Mucosa of rectum (tissue), 2 donors: Measurements from ENCODE around the gene PLXNA2.

ENCODE experiments used
- H3K27ac ChIP-seq, 2 donors: one replicate each; pipeline ENCODE4 v1.7.0; 2013; ENCODE audit warnings: inconsistent platforms in 2 of 2, low read depth in 2 of 2, low read length in 2 of 2
- H3K27me3 ChIP-seq, 2 donors: one replicate each; pipeline ENCODE4 v1.7.0; 2013; ENCODE audit warnings: low read length in 2 of 2; ENCODE audit not compliant: control insufficient read depth in 2 of 2, insufficient read depth in 2 of 2
- H3K36me3 ChIP-seq, 2 donors: one replicate each; pipeline ENCODE4 v1.7.0; 2013; ENCODE audit warnings: low read length in 2 of 2; ENCODE audit not compliant: control insufficient read depth in 2 of 2, insufficient read depth in 2 of 2
- H3K4me1 ChIP-seq, 2 donors: one replicate each; pipeline ENCODE4 v1.7.0; 2013; ENCODE audit warnings: low read length in 2 of 2, mild to moderate bottlenecking in 1 of 2; ENCODE audit not compliant: control insufficient read depth in 2 of 2, insufficient read depth in 2 of 2
- H3K4me3 ChIP-seq, 2 donors: one replicate each; pipeline ENCODE4 v1.7.0; 2013; ENCODE audit warnings: low read length in 2 of 2
- H3K9ac ChIP-seq, 2 donors: one replicate each; pipeline ENCODE4 v1.7.0; 2013; ENCODE audit warnings: low read length in 2 of 2, low read depth in 1 of 2, mild to moderate bottlenecking in 1 of 2
- H3K9me3 ChIP-seq, 2 donors: one replicate each; pipeline ENCODE4 v1.7.0; 2013; ENCODE audit warnings: low read length in 2 of 2; ENCODE audit not compliant: control insufficient read depth in 2 of 2
- donor health status: healthy.
- donor health status: Normal muscosa, but diverticular disease.

Gene PLXNA2

GRCh38 chr1:208200116-208200515, 44.1 kb downstream of the PLXNA2 start:
- Histone ChIP-seq H3K4me1 (peaks cover 40 to 44% of the 10 kb centered on the region in 2 donors), H3K4me3 (no peak overlapping the region), H3K36me3 (peaks cover 13 to 17% of the 10 kb centered on the region in 2 donors), H3K27ac (no peak overlapping the region), H3K9me3 (no peaks in the 10 kb centered on the region), H3K9ac (no peak overlapping the region), H3K27me3 (no peaks in the 10 kb centered on the region)

- H3K9me3 ChIP-seq: no peaks in the 10 kb centered on the region
- H3K4me1 ChIP-seq: peaks cover 23 to 25% of the 10 kb centered on the region in 2 donors
- no peaks in the 10 kb centered on the region for H3K27me3 ChIP-seq
- no peak overlapping the region for H3K9ac ChIP-seq
- no peak overlapping the region for H3K27ac ChIP-seq
- no peak overlapping the region for H3K4me3 ChIP-seq
- peaks cover 16 to 17% of the 10 kb centered on the region in 2 donors for H3K36me3 ChIP-seq
Observed at GRCh38 chr1:208198236-208198635, 45.9 kb downstream of the PLXNA2 start.

- no peak overlapping the region for H3K4me3 ChIP-seq
- H3K4me1 ChIP-seq: no peaks in the 10 kb centered on the region
- H3K36me3 ChIP-seq: peaks cover 23 to 33% of the 10 kb centered on the region in 2 donors
- no peak overlapping the region for H3K27ac ChIP-seq
- H3K9me3 ChIP-seq: no peaks in the 10 kb centered on the region
- no peaks in the 10 kb centered on the region for H3K27me3 ChIP-seq
- no peak overlapping the region for H3K9ac ChIP-seq
Observed at GRCh38 chr1:208194944-208195343, 49.2 kb downstream of the PLXNA2 start.

- H3K9ac ChIP-seq: no peak overlapping the region
- peaks cover 18 to 27% of the 10 kb centered on the region in 2 donors for H3K36me3 ChIP-seq
- no peak overlapping the region for H3K4me3 ChIP-seq
- no peaks in the 10 kb centered on the region for H3K27me3 ChIP-seq
- no peak overlapping the region for H3K27ac ChIP-seq
- H3K9me3 ChIP-seq: no peaks in the 10 kb centered on the region
- no peaks in the 10 kb centered on the region for H3K4me1 ChIP-seq
Observed at GRCh38 chr1:208192995-208193394, 51.2 kb downstream of the PLXNA2 start.

GRCh38 chr1:208190784-208191183, 53.4 kb downstream of the PLXNA2 start:
- Histone ChIP-seq H3K9ac (no peak overlapping the region), H3K27ac (no peak overlapping the region), H3K36me3 (peaks cover 6 to 20% of the 10 kb centered on the region in 2 donors), H3K27me3 (no peaks in the 10 kb centered on the region), H3K9me3 (no peaks in the 10 kb centered on the region), H3K4me1 (peaks cover 0 to 2% of the 10 kb centered on the region in 2 donors), H3K4me3 (no peak overlapping the region)

- Histone ChIP-seq H3K36me3 (peaks cover 6 to 20% of the 10 kb centered on the region in 2 donors), H3K9ac (no peak overlapping the region), H3K9me3 (no peaks in the 10 kb centered on the region), H3K4me3 (no peak overlapping the region), H3K4me1 (peaks cover 4 to 10% of the 10 kb centered on the region in 2 donors), H3K27me3 (no peaks in the 10 kb centered on the region), H3K27ac (no peak overlapping the region)
Observed at GRCh38 chr1:208189716-208190115, 54.5 kb downstream of the PLXNA2 start.

- no peak overlapping the region for H3K27ac ChIP-seq
- H3K4me1 ChIP-seq: peaks cover 9 to 16% of the 10 kb centered on the region in 2 donors
- no peak overlapping the region for H3K9ac ChIP-seq
- H3K27me3 ChIP-seq: no peaks in the 10 kb centered on the region
- H3K4me3 ChIP-seq: no peak overlapping the region
- no peaks in the 10 kb centered on the region for H3K9me3 ChIP-seq
- peaks cover 6 to 19% of the 10 kb centered on the region in 2 donors for H3K36me3 ChIP-seq
Observed at GRCh38 chr1:208189183-208189582, 55.0 kb downstream of the PLXNA2 start.

GRCh38 chr1:208188607-208189006, 55.6 kb downstream of the PLXNA2 start:
- H3K27me3 ChIP-seq: no peaks in the 10 kb centered on the region
- H3K27ac ChIP-seq: no peak overlapping the region
- H3K36me3 ChIP-seq: peaks cover 6 to 16% of the 10 kb centered on the region in 2 donors
- peaks cover 15 to 19% of the 10 kb centered on the region in 2 donors for H3K4me1 ChIP-seq
- no peak overlapping the region for H3K4me3 ChIP-seq
- H3K9ac ChIP-seq: no peak overlapping the region
- H3K9me3 ChIP-seq: no peaks in the 10 kb centered on the region

GRCh38 chr1:208187499-208188041, 56.6 kb downstream of the PLXNA2 start:
- Histone ChIP-seq H3K4me3 (no peak overlapping the region), H3K4me1 (peaks cover 20 to 27% of the 10 kb centered on the region in 2 donors), H3K9ac (no peak overlapping the region), H3K36me3 (peaks cover 6 to 16% of the 10 kb centered on the region in 2 donors), H3K27me3 (no peaks in the 10 kb centered on the region), H3K9me3 (no peaks in the 10 kb centered on the region), H3K27ac (no peak overlapping the region)

- H3K9ac ChIP-seq: no peak overlapping the region
- no peak overlapping the region for H3K4me3 ChIP-seq
- H3K36me3 ChIP-seq: peaks cover 0 to 7% of the 10 kb centered on the region in 2 donors
- H3K9me3 ChIP-seq: no peaks in the 10 kb centered on the region
- no peak overlapping the region for H3K27ac ChIP-seq
- no peaks in the 10 kb centered on the region for H3K27me3 ChIP-seq
- H3K4me1 ChIP-seq: peaks cover 35 to 42% of the 10 kb centered on the region in 2 donors
Observed at GRCh38 chr1:208185801-208186231, 58.4 kb downstream of the PLXNA2 start.
